Activated naive CD4-positive, alpha-beta T cell treated with anti-CD3 and anti-CD28 coated beads, Interleukin-2, amount 10 ng/mL, durations not matched to agents 7 days and 5 days (primary cell): ENCODE results near the gene GBP1.
A peak's percentile ranks its signal among the peaks of the same experiment; 100 is the strongest.

Source experiments
- CTCF ChIA-PET: fragments of 350-600 bp; sonication (Branson Sonifier 250); formaldehyde crosslinking; loops from one replicate; lab custom pipeline; 2021; ENCODE audit warnings: antibody characterized with exemption; lab: Charles Lee
- DNase-seq: peaks from one replicate; pipeline ENCODE4 v3.0.0-alpha.2; 2020
- H3K27ac Mint-ChIP-seq: one replicate; pipeline ENCODE4 v1.8.0; 2021; ENCODE audit warnings: mild to moderate bottlenecking, moderate library complexity, mixed read lengths
- H3K27me3 Mint-ChIP-seq: one replicate; pipeline ENCODE4 v1.8.0; 2021; ENCODE audit warnings: mild to moderate bottlenecking, mixed read lengths
- H3K36me3 Mint-ChIP-seq: one replicate; pipeline ENCODE4 v1.8.0; 2021; ENCODE audit warnings: mixed read lengths
- H3K4me1 Mint-ChIP-seq: one replicate; pipeline ENCODE4 v1.8.0; 2021; ENCODE audit warnings: mixed read lengths
- H3K4me3 Mint-ChIP-seq: one replicate; pipeline ENCODE4 v1.8.0; 2021; ENCODE audit warnings: mild to moderate bottlenecking, moderate library complexity, mixed read lengths
- H3K9me3 Mint-ChIP-seq: one replicate; pipeline ENCODE4 v1.8.0; 2021; ENCODE audit warnings: mixed read lengths

GBP1 gene

GRCh38 chr1:89065079-89065868, at the start of gene GBP1:
GBP1 (minus strand) TSS chr1:89065208; CDS start chr1:89063234, 1,974 bp downstream.
- peak within 1 kb of the TSS; percentile 94 for H3K4me3 Mint-ChIP-seq
- H3K27me3 Mint-ChIP-seq: no peaks in the 10 kb centered on the region
- CTCF ChIA-PET: interaction anchor here (0.6 to 1.4 kb wide), 11 partner anchors 13 to 388 kb away, joined by 3 to 6 read pairs (median 3); partner anchors contain the start of gene GBP3
- H3K9me3 Mint-ChIP-seq: no peaks in the 10 kb centered on the region
- no peak for DNase-seq
- peak within 1 kb of the TSS; percentile 92 for H3K27ac Mint-ChIP-seq
- H3K4me1 Mint-ChIP-seq: peaks cover 68% of the 10 kb centered on the region
- peaks cover 50% of the 10 kb centered on the region for H3K36me3 Mint-ChIP-seq

GRCh38 chr1:89114662-89115061, 49.7 kb upstream of the GBP1 start:
- H3K4me3 Mint-ChIP-seq: no peak overlapping the region
- peaks cover 27% of the 10 kb centered on the region for H3K4me1 Mint-ChIP-seq
- H3K27me3 Mint-ChIP-seq: no peaks in the 10 kb centered on the region
- CTCF ChIA-PET: no interaction called here
- DNase-seq: no peak
- H3K9me3 Mint-ChIP-seq: no peaks in the 10 kb centered on the region
- peak overlapping the region; percentile 13 for H3K27ac Mint-ChIP-seq
- H3K36me3 Mint-ChIP-seq: peaks cover 56% of the 10 kb centered on the region

GRCh38 chr1:89112871-89113613, 48.0 kb upstream of the GBP1 start:
- DNase-seq: no peak
- H3K9me3 Mint-ChIP-seq: no peaks in the 10 kb centered on the region
- H3K4me1 Mint-ChIP-seq: peaks cover 27% of the 10 kb centered on the region
- H3K27me3 Mint-ChIP-seq: no peaks in the 10 kb centered on the region
- H3K36me3 Mint-ChIP-seq: peaks cover 71% of the 10 kb centered on the region
- CTCF ChIA-PET: no interaction called here
- H3K27ac Mint-ChIP-seq: peak overlapping the region; percentile 31
- H3K4me3 Mint-ChIP-seq: no peak overlapping the region

- no peak for DNase-seq
- peaks cover 75% of the 10 kb centered on the region for H3K36me3 Mint-ChIP-seq
- no peak overlapping the region for H3K27ac Mint-ChIP-seq
- H3K4me1 Mint-ChIP-seq: no peaks in the 10 kb centered on the region
- no peaks in the 10 kb centered on the region for H3K27me3 Mint-ChIP-seq
- peaks cover 4% of the 10 kb centered on the region for H3K9me3 Mint-ChIP-seq
- H3K4me3 Mint-ChIP-seq: no peak overlapping the region
- CTCF ChIA-PET: no interaction called here
Measured at GRCh38 chr1:89104687-89105086, 39.7 kb upstream of the GBP1 start.

GRCh38 chr1:89104147-89104546, 39.1 kb upstream of the GBP1 start:
- Mint-ChIP-seq H3K9me3 (peaks cover 4% of the 10 kb centered on the region), H3K4me3 (no peak overlapping the region), H3K4me1 (no peaks in the 10 kb centered on the region), H3K27ac (peak overlapping the region; percentile 17), H3K36me3 (peaks cover 69% of the 10 kb centered on the region), H3K27me3 (no peaks in the 10 kb centered on the region)
- CTCF ChIA-PET: no interaction called here
- DNase-seq: no peak

- CTCF ChIA-PET: no interaction called here
Measured at GRCh38 chr1:89102021-89102420, 37.0 kb upstream of the GBP1 start.

GRCh38 chr1:89100412-89100811, 35.4 kb upstream of the GBP1 start:
- Mint-ChIP-seq H3K4me1 (no peaks in the 10 kb centered on the region), H3K27ac (no peak overlapping the region), H3K4me3 (no peak overlapping the region), H3K27me3 (no peaks in the 10 kb centered on the region), H3K36me3 (peaks cover 42% of the 10 kb centered on the region), H3K9me3 (peaks cover 19% of the 10 kb centered on the region)
- CTCF ChIA-PET: interaction anchor here (0.6 to 1.1 kb wide), 3 partner anchors 15 to 264 kb away, joined by 3 to 4 read pairs (median 3); partner anchors contain the start of gene GBP6
- DNase-seq: no peak

More at GRCh38 chr1:89102021-89102420, 37.0 kb upstream of the GBP1 start:
- Mint-ChIP-seq H3K4me1 (no peaks in the 10 kb centered on the region), H3K27me3 (no peaks in the 10 kb centered on the region), H3K4me3 (no peak overlapping the region), H3K27ac (no peak overlapping the region), H3K9me3 (peaks cover 8% of the 10 kb centered on the region), H3K36me3 (peaks cover 52% of the 10 kb centered on the region)
- DNase-seq: no peak

- H3K27ac Mint-ChIP-seq: no peak overlapping the region
- CTCF ChIA-PET: no interaction called here
Measured at GRCh38 chr1:89098857-89099256, 33.8 kb upstream of the GBP1 start.

GRCh38 chr1:89095737-89096136, 30.7 kb upstream of the GBP1 start:
- Mint-ChIP-seq H3K4me3 (no peak overlapping the region), H3K27ac (no peak overlapping the region), H3K27me3 (peaks cover 6% of the 10 kb centered on the region), H3K9me3 (peaks cover 17% of the 10 kb centered on the region), H3K36me3 (peaks cover 11% of the 10 kb centered on the region), H3K4me1 (no peaks in the 10 kb centered on the region)
- DNase-seq: no peak
- CTCF ChIA-PET: no interaction called here

More at GRCh38 chr1:89098857-89099256, 33.8 kb upstream of the GBP1 start:
- Mint-ChIP-seq H3K9me3 (peaks cover 17% of the 10 kb centered on the region), H3K27me3 (no peaks in the 10 kb centered on the region), H3K36me3 (peaks cover 27% of the 10 kb centered on the region), H3K4me3 (no peak overlapping the region), H3K4me1 (no peaks in the 10 kb centered on the region)
- DNase-seq: no peak

- Mint-ChIP-seq H3K4me3 (no peak overlapping the region), H3K27ac (no peak overlapping the region), H3K36me3 (no peaks in the 10 kb centered on the region), H3K27me3 (peaks cover 6% of the 10 kb centered on the region), H3K9me3 (no peaks in the 10 kb centered on the region), H3K4me1 (peaks cover 2% of the 10 kb centered on the region)
- no peak for DNase-seq
- CTCF ChIA-PET: no interaction called here
Measured at GRCh38 chr1:89089962-89090361, 25.0 kb upstream of the GBP1 start.

- no peak overlapping the region for H3K27ac Mint-ChIP-seq
- peaks cover 2% of the 10 kb centered on the region for H3K4me1 Mint-ChIP-seq
- CTCF ChIA-PET: no interaction called here
- no peaks in the 10 kb centered on the region for H3K9me3 Mint-ChIP-seq
- no peaks in the 10 kb centered on the region for H3K36me3 Mint-ChIP-seq
- peaks cover 6% of the 10 kb centered on the region for H3K27me3 Mint-ChIP-seq
- H3K4me3 Mint-ChIP-seq: no peak overlapping the region
- no peak for DNase-seq
Measured at GRCh38 chr1:89088572-89088971, 23.6 kb upstream of the GBP1 start.

- DNase-seq: no peak
- H3K9me3 Mint-ChIP-seq: no peaks in the 10 kb centered on the region
- no peak overlapping the region for H3K27ac Mint-ChIP-seq
- peaks cover 2% of the 10 kb centered on the region for H3K4me1 Mint-ChIP-seq
- H3K4me3 Mint-ChIP-seq: no peak overlapping the region
- H3K36me3 Mint-ChIP-seq: no peaks in the 10 kb centered on the region
- CTCF ChIA-PET: interaction anchor here (0.7 kb wide), 1 partner anchor 271 kb away, joined by 3 read pairs; no protein-coding TSS in a partner anchor
- peaks cover 4% of the 10 kb centered on the region for H3K27me3 Mint-ChIP-seq
Measured at GRCh38 chr1:89087241-89087640, 22.2 kb upstream of the GBP1 start.

GRCh38 chr1:89085781-89086180, 20.8 kb upstream of the GBP1 start:
- H3K4me1 Mint-ChIP-seq: peaks cover 2% of the 10 kb centered on the region
- DNase-seq: peak; percentile 59
- H3K27me3 Mint-ChIP-seq: no peaks in the 10 kb centered on the region
- no peaks in the 10 kb centered on the region for H3K36me3 Mint-ChIP-seq
- no peak overlapping the region for H3K4me3 Mint-ChIP-seq
- H3K9me3 Mint-ChIP-seq: no peaks in the 10 kb centered on the region
- CTCF ChIA-PET: interaction anchor here (0.6 to 2.5 kb wide), 26 partner anchors 9 to 379 kb away, joined by 3 to 16 read pairs (median 4); partner anchors contain the start of gene GBP4
- no peak overlapping the region for H3K27ac Mint-ChIP-seq

- DNase-seq: no peak
- Mint-ChIP-seq H3K9me3 (peaks cover 16% of the 10 kb centered on the region), H3K27me3 (no peaks in the 10 kb centered on the region), H3K4me1 (no peaks in the 10 kb centered on the region), H3K27ac (no peak overlapping the region), H3K36me3 (peaks cover 22% of the 10 kb centered on the region), H3K4me3 (no peak overlapping the region)
- CTCF ChIA-PET: interaction anchor here (0.6 to 1.7 kb wide), 3 partner anchors 82 to 277 kb away, joined by 3 to 5 read pairs (median 4); no protein-coding TSS in a partner anchor
Measured at GRCh38 chr1:89081005-89081404, 16.0 kb upstream of the GBP1 start.
